ENCODE results near the gene TBX10. TPM values are rescaled to one million over a fixed set of nuclear protein-coding genes. Genes with fewer than 3 reads are reported as not detected.

The TBX10 gene
- total and polyA plus RNA-seq, 12 donors, result 0.17 to 0.44 (median 0.28) TPM; not detected in 9

DNA sequence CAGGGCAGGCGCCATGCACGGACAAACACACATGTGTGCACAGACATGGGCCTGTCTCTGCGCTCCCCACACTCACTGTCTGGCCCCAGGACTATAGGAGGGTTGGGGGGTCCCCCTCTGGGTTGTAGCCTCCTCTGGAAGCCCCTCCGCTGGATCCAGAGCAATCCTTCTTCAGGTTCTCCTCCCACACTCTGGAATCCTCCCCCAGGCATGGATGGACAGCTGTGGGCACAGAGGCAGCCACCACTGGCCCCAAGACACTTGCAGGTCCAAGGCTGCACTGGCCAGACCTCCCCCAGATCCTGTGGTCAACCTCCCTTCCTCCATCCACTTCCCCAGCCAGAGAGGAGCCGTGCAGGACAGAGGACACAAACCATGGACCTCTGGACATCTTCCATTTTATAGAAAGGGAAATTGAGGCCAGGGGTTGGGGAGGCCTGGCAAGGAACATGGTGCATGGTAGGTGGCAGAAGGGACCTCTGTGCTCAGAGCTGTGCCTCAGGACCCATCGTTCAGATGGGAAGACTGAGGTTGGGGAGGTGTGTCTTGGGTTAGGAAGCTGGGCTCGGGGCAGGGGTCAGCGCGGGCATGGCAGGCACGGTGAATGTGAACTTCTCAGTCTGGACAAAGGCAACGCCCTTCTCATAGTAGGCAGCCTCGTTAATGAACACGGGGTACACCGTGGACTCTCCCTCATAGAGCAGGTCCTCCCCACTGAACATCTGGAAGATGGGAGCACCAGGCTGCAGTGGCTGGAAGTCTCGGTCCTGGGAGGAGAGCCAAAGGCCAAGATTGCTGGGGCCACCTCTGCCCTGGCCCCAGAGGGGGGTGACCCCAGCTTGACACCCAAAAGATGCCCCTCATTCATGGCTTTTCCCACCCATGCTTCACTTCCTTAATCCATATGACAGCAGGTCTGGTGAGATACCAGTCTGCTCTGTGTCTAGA lies 2.9 kb upstream of the TBX10 start:
- 86 to 89% methylated on average over 15 of the region's 15 CpGs for WGBS, 2 donors
- intact Hi-C loops (cut with DNase I), result loop anchor here in 1 of 10 donors (10.0 kb wide), 1 partner anchor 152 kb away; no protein-coding TSS in a partner anchor
- H3K27me3 ChIP-seq, result peaks cover 0 to 40% (median 23%) of the 10 kb centered on the region in 7 donors
- H3K27ac ChIP-seq, result no peak overlapping the region
- TF ChIP-seq, protein P1, sequence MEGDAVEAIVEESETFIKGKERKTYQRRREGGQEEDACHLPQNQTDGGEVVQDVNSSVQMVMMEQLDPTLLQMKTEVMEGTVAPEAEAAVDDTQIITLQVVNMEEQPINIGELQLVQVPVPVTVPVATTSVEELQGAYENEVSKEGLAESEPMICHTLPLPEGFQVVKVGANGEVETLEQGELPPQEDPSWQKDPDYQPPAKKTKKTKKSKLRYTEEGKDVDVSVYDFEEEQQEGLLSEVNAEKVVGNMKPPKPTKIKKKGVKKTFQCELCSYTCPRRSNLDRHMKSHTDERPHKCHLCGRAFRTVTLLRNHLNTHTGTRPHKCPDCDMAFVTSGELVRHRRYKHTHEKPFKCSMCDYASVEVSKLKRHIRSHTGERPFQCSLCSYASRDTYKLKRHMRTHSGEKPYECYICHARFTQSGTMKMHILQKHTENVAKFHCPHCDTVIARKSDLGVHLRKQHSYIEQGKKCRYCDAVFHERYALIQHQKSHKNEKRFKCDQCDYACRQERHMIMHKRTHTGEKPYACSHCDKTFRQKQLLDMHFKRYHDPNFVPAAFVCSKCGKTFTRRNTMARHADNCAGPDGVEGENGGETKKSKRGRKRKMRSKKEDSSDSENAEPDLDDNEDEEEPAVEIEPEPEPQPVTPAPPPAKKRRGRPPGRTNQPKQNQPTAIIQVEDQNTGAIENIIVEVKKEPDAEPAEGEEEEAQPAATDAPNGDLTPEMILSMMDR (IDR thresholded peaks at IDR 0.05), result no peak
- H3K36me3 ChIP-seq, result no peaks in the 10 kb centered on the region
- no peak overlapping the region for H3K4me3 ChIP-seq
- peaks cover 0 to 7% (median 0%) of the 10 kb centered on the region in 11 donors for H3K9me3 ChIP-seq
- DNase-seq (no peak), ATAC-seq (no peak)
- peaks cover 0 to 10% (median 0%) of the 10 kb centered on the region in 9 donors for H3K4me1 ChIP-seq

DNA sequence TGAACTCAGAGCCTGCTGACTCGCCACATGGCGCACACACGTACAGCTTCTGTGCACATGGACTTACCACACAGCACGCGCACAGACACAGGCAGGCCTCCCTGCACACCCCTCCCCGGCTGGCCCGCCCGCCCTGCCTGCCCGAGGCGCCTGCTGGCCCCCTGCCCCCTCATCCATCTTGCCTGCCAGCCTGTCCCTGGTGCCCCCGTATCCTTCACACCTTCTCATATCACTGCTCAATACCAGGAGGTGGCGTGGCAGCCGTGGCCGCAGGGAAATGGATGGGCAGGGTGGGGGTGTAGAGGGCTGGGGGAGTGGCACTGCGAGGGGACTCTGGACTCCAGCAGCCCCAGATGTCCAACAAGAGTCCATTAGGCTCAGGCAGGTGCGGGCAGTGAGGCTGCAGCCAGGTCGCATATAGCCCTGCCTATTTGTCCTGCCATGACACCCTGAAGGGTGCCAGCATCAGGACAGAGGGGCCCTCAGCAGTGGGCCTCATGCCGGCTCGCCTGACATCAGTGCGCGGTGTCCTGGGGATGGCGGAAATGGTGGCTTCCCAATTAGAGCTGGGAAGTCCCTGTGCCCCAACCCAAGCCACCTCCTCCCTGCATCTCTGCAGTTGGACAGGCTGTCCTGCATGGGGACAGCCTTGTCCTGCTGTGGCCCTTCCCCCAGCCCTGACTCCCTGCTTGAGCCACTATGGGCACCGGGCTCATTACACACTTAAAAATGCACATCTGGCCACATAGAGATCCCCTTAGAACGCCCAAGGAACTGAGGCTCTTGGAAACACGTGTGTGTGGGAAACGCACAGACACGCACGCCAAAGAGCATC lies 2.0 kb upstream of the TBX10 start:
- Histone ChIP-seq H3K9me3 (peaks cover 0 to 7% (median 0%) of the 10 kb centered on the region in 11 donors), H3K27ac (no peak overlapping the region), H3K4me1 (peaks cover 0 to 4% (median 0%) of the 10 kb centered on the region in 9 donors), H3K36me3 (no peaks in the 10 kb centered on the region), H3K27me3 (peaks cover 0 to 32% (median 21%) of the 10 kb centered on the region in 7 donors), H3K4me3 (no peak overlapping the region)
- no peak for ATAC-seq
- WGBS, 2 donors, result 84 to 89% methylated on average over 28 of the region's 28 CpGs
- TF ChIP-seq, protein P1 (IDR thresholded peaks at IDR 0.05), result no peak
- DNase-seq, result no peak
- intact Hi-C loops (cut with DNase I), result loop anchor here in 1 of 10 donors (10.0 kb wide), 1 partner anchor 153 kb away; no protein-coding TSS in a partner anchor

DNA sequence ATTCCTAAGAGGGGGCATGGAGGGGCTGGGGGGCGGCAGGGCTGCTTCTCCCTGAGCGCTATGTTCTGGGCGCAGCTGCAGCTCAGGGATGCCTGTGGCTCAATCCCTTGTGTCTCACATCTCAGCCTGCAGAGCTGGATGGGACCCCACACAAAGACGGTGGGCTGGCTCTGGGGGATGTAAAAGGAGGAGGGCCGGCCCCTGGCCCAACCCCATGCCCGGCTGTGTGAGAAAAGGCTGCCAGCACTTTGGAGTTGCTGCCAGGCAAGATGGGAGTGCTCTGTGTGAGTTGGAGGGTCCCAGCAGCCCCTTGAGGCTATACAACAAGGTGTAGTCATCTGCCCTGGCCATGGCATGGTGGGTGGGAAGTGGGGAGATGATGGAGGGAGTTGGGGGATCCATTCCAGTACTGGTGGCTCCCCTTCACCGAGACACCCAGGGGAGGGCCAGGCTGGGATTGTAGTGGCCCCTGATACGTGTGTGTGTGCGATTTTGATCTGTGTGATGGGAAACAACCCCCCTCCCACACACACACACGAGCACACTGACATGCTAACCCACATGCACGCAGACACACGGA lies 1.3 kb upstream of the TBX10 start:
- WGBS, 2 donors, result 70 to 74% methylated on average over 12 of the region's 12 CpGs
- DNase-seq (no peak), ATAC-seq (no peak)
- H3K4me1 ChIP-seq, result no peaks in the 10 kb centered on the region
- H3K27ac ChIP-seq, result no peak overlapping the region
- peaks cover 0 to 7% (median 0%) of the 10 kb centered on the region in 11 donors for H3K9me3 ChIP-seq
- TF ChIP-seq, protein P1 (IDR thresholded peaks at IDR 0.05), result no peak
- H3K36me3 ChIP-seq, result no peaks in the 10 kb centered on the region
- intact Hi-C loops (cut with DNase I), result loop anchor here in 1 of 10 donors (10.0 kb wide), 1 partner anchor 154 kb away; no protein-coding TSS in a partner anchor
- no peak overlapping the region for H3K4me3 ChIP-seq
- peaks cover 0 to 27% (median 17%) of the 10 kb centered on the region in 7 donors for H3K27me3 ChIP-seq
